AG09319 (cell line): ENCODE data around the gene GDAP2.

ENCODE experiments used
- DNase-seq: peaks from one replicate; pipeline ENCODE4 v3.0.0-alpha.2; 2010; ENCODE audit warnings: low read depth; ENCODE audit errors: extremely low read depth
- TF ChIP-seq, protein P1 (sequence below): IDR thresholded peaks from 2 replicates; pipeline ENCODE4 v1.5.1; 2011; ENCODE audit warnings: low read depth, mild to moderate bottlenecking, inconsistent platforms, low read length, moderate library complexity

Gene GDAP2

GRCh38 chr1:117830222-117830621 lies 99.2 kb downstream of the GDAP2 start:
- TF ChIP-seq, protein P1, sequence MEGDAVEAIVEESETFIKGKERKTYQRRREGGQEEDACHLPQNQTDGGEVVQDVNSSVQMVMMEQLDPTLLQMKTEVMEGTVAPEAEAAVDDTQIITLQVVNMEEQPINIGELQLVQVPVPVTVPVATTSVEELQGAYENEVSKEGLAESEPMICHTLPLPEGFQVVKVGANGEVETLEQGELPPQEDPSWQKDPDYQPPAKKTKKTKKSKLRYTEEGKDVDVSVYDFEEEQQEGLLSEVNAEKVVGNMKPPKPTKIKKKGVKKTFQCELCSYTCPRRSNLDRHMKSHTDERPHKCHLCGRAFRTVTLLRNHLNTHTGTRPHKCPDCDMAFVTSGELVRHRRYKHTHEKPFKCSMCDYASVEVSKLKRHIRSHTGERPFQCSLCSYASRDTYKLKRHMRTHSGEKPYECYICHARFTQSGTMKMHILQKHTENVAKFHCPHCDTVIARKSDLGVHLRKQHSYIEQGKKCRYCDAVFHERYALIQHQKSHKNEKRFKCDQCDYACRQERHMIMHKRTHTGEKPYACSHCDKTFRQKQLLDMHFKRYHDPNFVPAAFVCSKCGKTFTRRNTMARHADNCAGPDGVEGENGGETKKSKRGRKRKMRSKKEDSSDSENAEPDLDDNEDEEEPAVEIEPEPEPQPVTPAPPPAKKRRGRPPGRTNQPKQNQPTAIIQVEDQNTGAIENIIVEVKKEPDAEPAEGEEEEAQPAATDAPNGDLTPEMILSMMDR: no peak
- no peak for DNase-seq

- DNase-seq: no peak
- TF ChIP-seq, protein P1: no peak
These were observed 101.2 kb downstream of the GDAP2 start for GRCh38 chr1:117828201-117828600.

DNA sequence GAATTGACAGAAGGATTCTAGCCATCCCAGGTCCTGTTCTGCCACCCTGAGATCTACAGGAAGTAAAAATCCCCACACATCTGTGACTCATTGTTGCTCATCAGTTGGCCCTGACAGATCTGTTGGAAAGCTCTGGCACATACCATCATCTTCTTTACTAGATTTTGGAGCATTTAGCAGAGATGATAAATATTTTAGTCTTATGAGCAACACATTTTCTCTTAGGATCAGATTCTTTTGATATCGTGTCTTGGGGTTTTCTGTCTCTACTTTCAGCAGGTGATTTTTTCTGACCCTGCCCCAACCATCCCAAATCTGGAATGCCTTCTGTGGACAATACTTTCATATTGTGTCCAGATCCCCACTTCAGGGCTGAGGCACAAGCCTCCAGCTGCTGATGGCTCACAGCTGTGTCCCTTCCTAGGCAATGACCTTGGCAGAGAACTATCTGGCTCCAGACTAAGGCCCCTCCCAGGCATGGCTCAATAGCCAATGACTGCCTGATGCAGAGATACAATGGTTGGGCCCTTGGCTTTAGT lies 102.8 kb downstream of the GDAP2 start:
- TF ChIP-seq, protein P1: no peak
- DNase-seq: no peak

DNA sequence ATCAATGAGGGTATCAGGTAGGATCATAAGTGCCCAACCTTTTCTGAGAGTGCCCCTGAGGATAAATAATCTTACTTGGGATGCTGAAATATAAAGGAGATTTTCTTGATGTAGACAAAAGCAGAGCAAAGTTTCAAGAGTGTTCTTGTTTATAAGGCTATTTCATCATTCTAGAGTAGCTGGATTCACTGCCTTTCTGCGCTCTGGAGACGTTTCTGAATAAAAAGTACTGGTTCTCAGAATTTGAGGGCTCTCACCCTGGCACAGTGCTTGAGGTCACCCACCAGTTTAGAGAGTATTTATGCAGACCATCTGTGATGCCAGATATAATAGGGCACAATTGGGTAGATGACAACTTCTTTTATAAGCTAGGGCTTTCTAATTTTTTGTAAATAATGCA lies 103.3 kb downstream of the GDAP2 start:
- TF ChIP-seq, protein P1: no peak
- no peak for DNase-seq

GRCh38 chr1:117825414-117825813 lies 104.0 kb downstream of the GDAP2 start:
- TF ChIP-seq, protein P1: no peak

DNA sequence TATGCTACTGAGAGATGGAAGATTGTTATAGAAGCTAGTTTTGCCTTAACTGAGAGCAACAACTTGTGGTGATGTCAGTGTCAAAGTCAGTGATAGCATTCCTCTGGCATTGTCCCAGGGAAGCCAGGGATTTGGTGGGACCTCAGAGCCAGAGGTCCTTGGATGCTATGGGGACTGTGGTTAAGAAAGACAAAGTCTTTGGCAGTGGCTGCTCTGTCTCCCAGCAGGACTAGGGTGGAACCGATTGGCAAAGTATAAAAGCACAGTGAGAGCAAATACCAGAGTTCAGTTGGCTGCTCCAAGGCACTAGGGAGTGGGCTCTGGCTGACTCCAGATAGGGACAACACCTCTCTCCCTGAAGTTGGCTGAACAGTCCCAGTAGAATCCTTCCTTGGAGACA lies 104.8 kb downstream of the GDAP2 start:
- DNase-seq: no peak
- TF ChIP-seq, protein P1: no peak

More at GRCh38 chr1:117825414-117825813, 104.0 kb downstream of the GDAP2 start:
- no peak for DNase-seq

DNA sequence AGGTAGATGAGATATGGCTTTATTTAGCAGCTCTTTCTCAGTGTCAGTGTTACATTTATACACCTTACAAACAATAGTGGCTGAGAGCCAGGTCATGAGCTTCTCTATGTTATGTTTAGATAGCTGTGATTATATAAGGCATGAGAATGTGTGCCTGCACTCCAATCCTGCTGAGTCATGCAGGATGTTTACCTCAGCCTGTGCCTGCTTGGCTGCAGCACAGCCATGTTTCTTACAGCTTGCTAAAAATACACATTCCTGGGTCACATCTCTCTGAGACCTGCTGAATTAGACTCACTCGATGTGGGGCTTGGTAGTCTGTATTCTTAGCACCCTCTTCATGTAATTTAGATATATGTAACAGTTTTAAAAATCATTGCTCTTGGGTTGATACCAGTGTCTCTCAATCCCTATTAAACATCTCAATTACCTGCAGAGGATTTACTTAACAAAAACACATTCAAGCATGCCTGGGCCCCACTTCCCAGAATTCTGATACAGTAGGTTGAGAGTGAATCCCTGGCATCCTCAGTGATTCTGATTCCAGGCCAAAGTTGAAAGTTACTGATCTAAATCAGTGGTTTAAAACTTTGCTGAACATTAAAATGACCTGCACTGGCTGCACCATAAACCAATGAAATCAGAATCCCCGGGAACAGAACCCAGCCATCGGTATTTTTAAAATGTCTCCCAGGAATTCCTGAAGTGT lies 107.5 kb downstream of the GDAP2 start:
- TF ChIP-seq, protein P1: no peak
- peak; percentile 82 for DNase-seq
